ENCODE measurements around the gene SLAIN1.

- TF ChIP-seq, protein P1, sequence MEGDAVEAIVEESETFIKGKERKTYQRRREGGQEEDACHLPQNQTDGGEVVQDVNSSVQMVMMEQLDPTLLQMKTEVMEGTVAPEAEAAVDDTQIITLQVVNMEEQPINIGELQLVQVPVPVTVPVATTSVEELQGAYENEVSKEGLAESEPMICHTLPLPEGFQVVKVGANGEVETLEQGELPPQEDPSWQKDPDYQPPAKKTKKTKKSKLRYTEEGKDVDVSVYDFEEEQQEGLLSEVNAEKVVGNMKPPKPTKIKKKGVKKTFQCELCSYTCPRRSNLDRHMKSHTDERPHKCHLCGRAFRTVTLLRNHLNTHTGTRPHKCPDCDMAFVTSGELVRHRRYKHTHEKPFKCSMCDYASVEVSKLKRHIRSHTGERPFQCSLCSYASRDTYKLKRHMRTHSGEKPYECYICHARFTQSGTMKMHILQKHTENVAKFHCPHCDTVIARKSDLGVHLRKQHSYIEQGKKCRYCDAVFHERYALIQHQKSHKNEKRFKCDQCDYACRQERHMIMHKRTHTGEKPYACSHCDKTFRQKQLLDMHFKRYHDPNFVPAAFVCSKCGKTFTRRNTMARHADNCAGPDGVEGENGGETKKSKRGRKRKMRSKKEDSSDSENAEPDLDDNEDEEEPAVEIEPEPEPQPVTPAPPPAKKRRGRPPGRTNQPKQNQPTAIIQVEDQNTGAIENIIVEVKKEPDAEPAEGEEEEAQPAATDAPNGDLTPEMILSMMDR (IDR thresholded peaks at IDR 0.05): no peak
- no peak for TF ChIP-seq POLR2A (IDR thresholded peaks at IDR 0.05)
These were observed 4.9 kb downstream of the SLAIN1 start for GRCh38 chr13:77702366-77702765.

All from Peyer's patch (tissue), 4 donors.